GM12878 (cell line): Measurements from ENCODE around the gene ZNF558. TPM values are rescaled to one million over a fixed set of nuclear protein-coding genes. Genes with fewer than 3 reads are reported as not detected.

Source experiments
- ATAC-seq: fragments of 200-7000 bp; cut with Tn5 transposase; 3 replicates; pipeline ENCODE4 v1.9.1; 2020; ENCODE audit warnings: mild to moderate bottlenecking, moderate library complexity
- BruUV-seq: library from RNA; stranded (reverse); fragments of 400-500 nt; replicated peaks from 2 replicates; lab custom pipeline; 2021; lab: Mats Ljungman, UMichigan
- CTCF ChIA-PET: fragments of 300-600 bp; sonication (Branson Sonifier 250); formaldehyde crosslinking; extraction: SDS; loops from one replicate; lab custom pipeline; 2021; ENCODE audit warnings: inconsistent platforms; lab: Yijun Ruan, JAX
- POLR2A ChIA-PET: fragments of 350-600 bp; formaldehyde crosslinking; extraction: SDS; loops from one replicate; lab custom pipeline; 2021; ENCODE audit warnings: inconsistent platforms; lab: Charles Lee
- RAD21 ChIA-PET: fragments of 300-600 bp; sonication (Branson Sonifier 250); formaldehyde crosslinking; loops from one replicate; lab custom pipeline; 2023; ENCODE audit warnings: antibody characterized with exemption; ENCODE audit not compliant: unreplicated experiment; lab: Charles Lee
- SMC1A ChIA-PET: fragments of 300-600 bp; sonication (Branson Sonifier 250); formaldehyde crosslinking; loops from one replicate; lab custom pipeline; 2023; ENCODE audit not compliant: unreplicated experiment, uncharacterized antibody; lab: Charles Lee
- DNase-seq: peaks from one replicate; pipeline ENCODE4 v3.0.0-alpha.2; 2011; ENCODE audit warnings: low read depth, low spot score
- FAIRE-seq: peaks from 3 replicates; lab custom pipeline; 2011; peaks lifted over from hg19 to GRCh38; lab: Jason Lieb, UNC
- H2AFZ ChIP-seq: 2 replicates; pipeline ENCODE4 v1.6.0; 2011; ENCODE audit warnings: low read depth, low read length, control low read depth; ENCODE audit not compliant: control insufficient read depth
- H3K27ac ChIP-seq: 2 replicates; pipeline ENCODE4 v1.5.1; 2011; ENCODE audit warnings: control low read depth; ENCODE audit not compliant: control insufficient read depth, insufficient read depth
- H3K27me3 ChIP-seq, 2 experiments: replicated peaks in 1 of 2; 2 replicates each; pipeline versions ENCODE4 v1.6.0 to v1.6.1; 2011; ENCODE audit warnings: low read length in 1 of 2; ENCODE audit not compliant: control insufficient read depth in 2 of 2, insufficient read depth in 2 of 2
- H3K36me3 ChIP-seq, 2 experiments: 2 replicates each; pipeline ENCODE4 v1.5.1; 2011; ENCODE audit warnings: low read length in 1 of 2; ENCODE audit not compliant: control insufficient read depth in 2 of 2, insufficient read depth in 2 of 2
- H3K4me1 ChIP-seq: 2 replicates; pipeline ENCODE4 v1.6.1; 2011; ENCODE audit warnings: mild to moderate bottlenecking, low read length, moderate library complexity, mixed read lengths; ENCODE audit not compliant: control insufficient read depth, insufficient read depth
- H3K4me2 ChIP-seq: 2 replicates; pipeline ENCODE4 v1.6.0; 2011; ENCODE audit warnings: control low read depth; ENCODE audit not compliant: control insufficient read depth, insufficient read depth
- H3K4me3 ChIP-seq: fragments of 200-600 bp; sonication (generic); 2 replicates; pipeline ENCODE4 v1.5.1; 2016
- H3K79me2 ChIP-seq: 2 replicates; pipeline ENCODE4 v1.6.0; 2011; ENCODE audit warnings: low read length; ENCODE audit not compliant: control insufficient read depth, insufficient read depth
- H3K9ac ChIP-seq: 2 replicates; pipeline ENCODE4 v1.8.0; 2011; ENCODE audit warnings: low read length, control low read depth, mixed read lengths; ENCODE audit not compliant: control insufficient read depth, insufficient read depth
- H3K9me3 ChIP-seq: replicated peaks from 3 replicates; pipeline ENCODE4 v1.5.1; 2011; ENCODE audit warnings: mild to moderate bottlenecking, low read length; ENCODE audit not compliant: control insufficient read depth, insufficient read depth
- H4K20me1 ChIP-seq: 2 replicates; pipeline ENCODE4 v1.6.0; 2011; ENCODE audit not compliant: control insufficient read depth, insufficient read depth
- BCL11A ChIP-seq: IDR thresholded peaks from 2 replicates; pipeline ENCODE4 v1.6.1; 2011; ENCODE audit warnings: low read depth, low read length
- CHD4 ChIP-seq: fragments of 200-600 bp; sonication (generic); IDR thresholded peaks from 2 replicates; pipeline ENCODE4 v1.6.1; 2016; ENCODE audit warnings: mild to moderate bottlenecking
- ETV6 ChIP-seq, 2 experiments: fragments of 450-650 bp in 1 of 2; IDR thresholded peaks in 1 of 2; conservative IDR thresholded peaks in 1 of 2; 2 replicates each; pipeline ENCODE4 v1.6.1; 2014; ENCODE audit warnings: antibody characterized with exemption in 1 of 2, borderline replicate concordance in 1 of 2, low read depth in 1 of 2, mild to moderate bottlenecking in 1 of 2, moderate library complexity in 1 of 2
- NRF1 ChIP-seq: conservative IDR thresholded peaks from 2 replicates; pipeline ENCODE4 v1.6.1; 2011; ENCODE audit warnings: mild to moderate bottlenecking, low read depth, low read length, improper control_type of control experiment
- PAX8 ChIP-seq: fragments of 450-650 bp; IDR thresholded peaks from 2 replicates; pipeline ENCODE4 v1.6.1; 2017; ENCODE audit warnings: mild to moderate bottlenecking, moderate library complexity
- POLR2AphosphoS5 ChIP-seq: IDR thresholded peaks from 2 replicates; pipeline ENCODE4 v1.6.1; 2011; ENCODE audit warnings: mild to moderate bottlenecking, low read length, inconsistent platforms
- SMARCA5 ChIP-seq: fragments of 450-650 bp; IDR thresholded peaks from 2 replicates; pipeline ENCODE4 v1.6.1; 2017; ENCODE audit warnings: mild to moderate bottlenecking
- TAF1 ChIP-seq: IDR thresholded peaks from 2 replicates; pipeline ENCODE4 v1.6.1; 2011; ENCODE audit warnings: mild to moderate bottlenecking, low read depth, low read length, borderline replicate concordance
- ZSCAN29 ChIP-seq: fragments of 450-650 bp; IDR thresholded peaks from 2 replicates; pipeline ENCODE4 v1.6.1; 2017; ENCODE audit warnings: mild to moderate bottlenecking, moderate library complexity
- WGBS: methylation state at CpG from one replicate; pipeline ENCODE4 v1.1.6; 2016; ENCODE audit warnings: low lambda C conversion rate; ENCODE audit not compliant: insufficient replicate concordance, insufficient coverage; ENCODE audit errors: missing lambda C conversion rate; 5-methylcytosine and 5-hydroxymethylcytosine counted together
- in situ Hi-C: fragments of 300-500 bp; cut with MboI; formaldehyde crosslinking; loops from 9 replicates; pipeline ENCODE4 v1.14.3; 2018; ENCODE audit warnings: mixed read lengths
- intact Hi-C: fragments of 100-400 bp; cut with micrococcal nuclease; formaldehyde crosslinking; loops from one replicate; pipeline ENCODE4 v1.14.2; 2022; ENCODE audit not compliant: unreplicated experiment
- polyA plus RNA-seq, 11 experiments: library from polyadenylated mRNA; depleted of rRNA in 4 of 11; unstranded in 6 of 11; stranded (reverse) in 5 of 11; fragments of >200 nt; fragmentation: Nextera tagmentation in 4 of 11; fragmentation: Illumina TruSeq in 1 of 11; extraction: Ambion mirVana in 4 of 11; extraction: Trizol in 1 of 11; gene quantifications; 1 replicate in 1 of 11; 2 replicates in 10 of 11; pipeline versions ENCODE4 v1.2.1 to v1.2.3, GENCODE V29; 2011 to 2016; ENCODE audit warnings: inconsistent platforms in 2 of 11, missing spikeins in 2 of 11, low read depth in 1 of 11
- total RNA-seq, 4 experiments: library from RNA; depleted of rRNA in 3 of 4; stranded (reverse); fragments of >200 nt in 3 of 4; fragmentation: Illumina TruSeq in 1 of 4; extraction: Trizol in 1 of 4; gene quantifications; 2 replicates each; pipeline versions ENCODE4 v1.2.1 to v1.2.3, GENCODE V29; 2013 to 2021

The ZNF558 gene
- total and polyA plus RNA-seq, 10 of the 15 experiments (the other 5 are each of a cell fraction or from before 2014, with no cell fraction given), result 0.95 to 8.1 (median 6.2) TPM; not detected in 1

DNA sequence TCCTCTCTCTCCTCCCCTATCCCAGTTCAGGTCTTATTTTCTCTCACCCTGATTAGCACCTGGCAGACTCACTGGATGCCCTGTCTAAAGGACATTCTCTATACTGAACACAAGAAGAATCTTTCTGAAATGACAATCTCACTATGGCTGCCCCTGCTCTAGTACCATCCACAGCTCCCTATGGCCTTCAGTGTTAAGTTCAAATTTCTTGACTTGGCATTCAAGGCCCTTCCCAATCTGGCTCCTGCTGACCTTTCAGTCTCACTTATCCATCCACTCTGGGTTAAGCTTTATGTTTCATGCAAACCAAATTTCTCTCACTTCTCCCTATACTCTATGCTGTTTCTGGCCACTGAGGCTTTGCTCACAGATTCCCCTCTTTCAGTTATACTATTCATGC lies 34.2 kb upstream of the ZNF558 start:
- no peak for FAIRE-seq
- RAD21 ChIA-PET, result no interaction called here

DNA sequence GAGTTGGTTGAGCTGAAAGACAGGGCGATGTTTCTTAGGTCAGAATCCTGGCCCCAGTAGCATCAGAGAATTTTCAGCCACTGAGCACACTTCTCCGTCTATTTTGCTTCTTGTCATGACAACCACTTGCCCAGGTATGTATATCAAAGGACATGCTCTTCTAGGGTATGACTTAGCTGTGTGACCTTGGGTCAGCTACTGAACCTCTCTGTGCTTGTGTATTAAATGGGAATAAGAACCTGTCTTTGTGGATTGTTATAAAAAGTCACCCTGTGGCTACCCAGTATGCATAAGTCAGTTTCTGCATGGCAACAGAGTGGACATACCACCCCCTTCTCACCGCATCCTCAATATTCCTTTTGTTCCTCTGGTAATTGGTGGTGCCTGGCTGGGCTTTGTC lies 26.2 kb upstream of the ZNF558 start:
- Histone ChIP-seq H3K36me3 (no peaks in the 10 kb centered on the region), H3K4me3 (no peak overlapping the region), H3K27me3 (no peaks in the 10 kb centered on the region), H3K9ac (no peak overlapping the region), H3K27ac (no peak overlapping the region), H4K20me1 (no peaks in the 10 kb centered on the region), H3K79me2 (no peaks in the 10 kb centered on the region), H2AFZ (no peak overlapping the region), H3K9me3 (no peaks in the 10 kb centered on the region; the same call in 2 of the 3 replicates), H3K4me2 (no peak overlapping the region), H3K4me1 (no peaks in the 10 kb centered on the region)
- DNase-seq (no peak), FAIRE-seq (no peak), ATAC-seq (no peak)
- RAD21 ChIA-PET, result no interaction called here
- intact Hi-C loops (loop anchor here (2.0 kb wide), 1 partner anchor 35 kb away; no protein-coding TSS in a partner anchor), in situ Hi-C loops (no loop called here)
- BruUV-seq, result no TSS peak
- TF ChIP-seq ETV6 (conservative IDR thresholded peaks at IDR 0.05 in 1 of 2, IDR thresholded peaks at IDR 0.05 in 1 of 2; ENCODE audit: borderline replicate concordance in 1 of 2, low read depth in 1 of 2) (no peak), ZSCAN29 (no peak), POLR2AphosphoS5 (no peak), CHD4 (no peak), TAF1 (no peak)
- SMC1A ChIA-PET, result no interaction called here
- CTCF ChIA-PET, result no interaction called here
- POLR2A ChIA-PET, result no interaction called here
- 28% methylated on average over 3 of the region's 3 CpGs for WGBS

More for the DNA sequence above, 34.2 kb upstream of the ZNF558 start:
- POLR2A ChIA-PET, result no interaction called here
- SMC1A ChIA-PET, result no interaction called here
- intact Hi-C loops (no loop called here), in situ Hi-C loops (no loop called here)
- Histone ChIP-seq H3K9me3 (no peaks in the 10 kb centered on the region; the same call in 2 of the 3 replicates), H3K36me3 (no peaks in the 10 kb centered on the region), H3K27me3 (no peaks in the 10 kb centered on the region), H3K4me2 (no peak overlapping the region), H3K4me3 (no peak overlapping the region), H3K79me2 (no peaks in the 10 kb centered on the region), H3K4me1 (no peaks in the 10 kb centered on the region), H3K9ac (no peak overlapping the region), H2AFZ (no peak overlapping the region), H4K20me1 (no peaks in the 10 kb centered on the region), H3K27ac (no peak overlapping the region)
- DNase-seq (no peak), ATAC-seq (no peak)
- BruUV-seq, result no TSS peak
- CTCF ChIA-PET, result no interaction called here
- TF ChIP-seq PAX8, result no peak
- TF ChIP-seq SMARCA5, result no peak
- TF ChIP-seq NRF1, result no peak
- no peak for TF ChIP-seq BCL11A
